Kidney (tissue), 14 donors: ENCODE results near the gene CHAT. TPM values are rescaled to one million over a fixed set of nuclear protein-coding genes. Genes with fewer than 3 reads are reported as not detected.
A peak's percentile ranks its signal among the peaks of the same experiment; 100 is the strongest.

Experiments
- DNase-seq, 5 donors: peaks; one replicate each; pipeline ENCODE4 v3.0.0-alpha.2; 2013 to 2020
- FAIRE-seq: peaks from 2 replicates; lab custom pipeline; 2012; peaks lifted over from hg19 to GRCh38; lab: Jason Lieb, UNC
- H3K27ac ChIP-seq, 2 donors: one replicate each; pipeline ENCODE4 v1.7.0; 2013; ENCODE audit warnings: low read depth in 2 of 2, low read length in 2 of 2, inconsistent platforms in 1 of 2
- H3K27me3 ChIP-seq: one replicate; pipeline ENCODE4 v1.7.1; 2013; ENCODE audit warnings: low read length, inconsistent platforms; ENCODE audit not compliant: control insufficient read depth, insufficient read depth
- H3K36me3 ChIP-seq, 3 donors: one replicate each; pipeline versions ENCODE4 v1.7.0 to v1.7.1; 2013; ENCODE audit warnings: low read length in 3 of 3, control low read depth in 1 of 3, inconsistent platforms in 1 of 3; ENCODE audit not compliant: insufficient read depth in 3 of 3, control insufficient read depth in 2 of 3
- H3K4me1 ChIP-seq, 3 donors: one replicate each; pipeline versions ENCODE4 v1.7.0 to v1.7.1; 2013; ENCODE audit warnings: low read length in 3 of 3, inconsistent platforms in 1 of 3, low read depth in 1 of 3; ENCODE audit not compliant: control insufficient read depth in 2 of 3, insufficient read depth in 2 of 3
- H3K4me3 ChIP-seq, 3 donors: one replicate each; pipeline versions ENCODE4 v1.7.0 to v1.8.1; 2013; ENCODE audit warnings: low read length in 3 of 3, control low read depth in 1 of 3, inconsistent platforms in 1 of 3
- H3K9ac ChIP-seq, 3 donors: one replicate each; pipeline versions ENCODE4 v1.7.0 to v1.7.1; 2013; ENCODE audit warnings: low read length in 3 of 3, control low read depth in 1 of 3, inconsistent platforms in 1 of 3
- H3K9me3 ChIP-seq, 3 donors: one replicate each; pipeline versions ENCODE4 v1.7.0 to v1.7.1; 2013; ENCODE audit warnings: low read length in 3 of 3, control low read depth in 1 of 3, inconsistent platforms in 1 of 3; ENCODE audit not compliant: control insufficient read depth in 2 of 3, insufficient read depth in 1 of 3
- intact Hi-C: fragments of 100-400 bp; cut with DNase I; formaldehyde crosslinking; loops from one replicate; pipeline ENCODE4 v1.11.1; 2022
- polyA plus RNA-seq: library from polyadenylated mRNA; stranded (reverse); fragments of 350-450 nt; fragmentation: Illumina TruSeq; extraction: RNeasy Lipid Tissue Mini Kit (QIAGEN cat#74804); gene quantifications from one replicate; pipeline ENCODE4 v1.2.3, GENCODE V29; 2014; ENCODE audit warnings: low read depth, low replicate concordance; ENCODE audit not compliant: insufficient read depth
- total RNA-seq: library from RNA; stranded (reverse); fragmentation: NEBNext Ultra II Directional; extraction: Animal tissue kit (Norgen Biotek cat#: 25700); gene quantifications from one replicate; pipeline ENCODE4 v1.2.1, GENCODE V29; 2021
- TF ChIP-seq, protein P1 (sequence below): IDR thresholded peaks from 3 replicates; pipeline ENCODE4 v1.5.1; 2012; ENCODE audit warnings: mild to moderate bottlenecking, moderate library complexity, borderline replicate concordance; ENCODE audit not compliant: insufficient read depth; ENCODE audit errors: extremely low read depth
- donor health status: control.
- donor health status: control.
- donor health status: control.
- donor health status: control.
- donor health status: control.
- donor health status: DM: yes; HTN: yes; CAD: no.
- donor health status: Normal renal cell carcinoma (clear cell type).

The CHAT gene
- total and polyA plus RNA-seq, 2 donors from 2014 or later = not detected

DNA sequence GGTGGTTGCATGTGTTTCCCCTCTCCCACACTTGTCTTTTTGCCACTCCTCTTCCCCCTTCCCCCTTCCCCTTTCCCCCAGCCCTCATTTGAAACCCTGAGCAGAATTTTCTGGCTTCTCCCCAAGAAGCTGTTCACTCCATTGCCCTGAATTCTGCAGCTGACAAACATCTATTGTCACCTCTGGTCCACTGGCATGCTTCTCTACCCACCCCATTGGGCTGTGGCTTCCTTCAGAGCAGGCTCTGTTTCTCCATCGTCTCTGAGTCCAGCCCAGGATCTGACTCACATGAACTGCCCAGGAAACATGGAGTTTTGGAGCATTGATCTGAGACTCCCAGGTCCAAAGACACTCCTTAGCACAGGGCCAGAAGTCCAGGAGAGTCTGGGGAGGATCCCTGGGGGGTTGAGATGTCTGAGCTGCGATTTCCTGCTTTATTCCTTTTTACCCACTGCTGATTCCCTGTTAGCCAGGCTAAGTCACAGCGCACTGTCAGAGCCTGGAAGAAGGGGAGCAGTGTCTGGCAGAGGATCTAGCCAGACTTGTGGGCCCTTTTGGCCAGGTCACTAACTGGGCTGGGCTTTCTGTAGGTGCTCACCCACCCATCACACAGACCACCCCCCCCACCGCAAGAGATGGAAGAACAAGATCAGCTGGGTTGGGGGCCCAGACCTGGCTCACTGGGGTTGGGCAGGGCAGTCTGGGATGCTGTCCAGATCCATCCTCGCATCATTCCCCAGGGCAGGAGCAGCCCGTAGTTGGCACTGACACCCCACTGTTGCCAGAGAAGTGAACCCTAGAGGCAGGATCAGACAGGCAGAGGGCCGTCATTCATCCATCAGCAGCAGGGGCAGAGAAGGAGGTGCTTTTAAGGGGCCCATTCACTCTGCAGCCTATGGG lies 3.5 kb downstream of the CHAT start:
- Histone ChIP-seq H3K9ac (no peak overlapping the region), H3K4me1 (peaks cover 0 to 4% (median 0%) of the 10 kb centered on the region in 3 donors), H3K9me3 (no peaks in the 10 kb centered on the region), H3K36me3 (no peaks in the 10 kb centered on the region), H3K4me3 (no peak overlapping the region), H3K27me3 (peaks cover 31% of the 10 kb centered on the region), H3K27ac (no peak overlapping the region)
- TF ChIP-seq, protein P1, sequence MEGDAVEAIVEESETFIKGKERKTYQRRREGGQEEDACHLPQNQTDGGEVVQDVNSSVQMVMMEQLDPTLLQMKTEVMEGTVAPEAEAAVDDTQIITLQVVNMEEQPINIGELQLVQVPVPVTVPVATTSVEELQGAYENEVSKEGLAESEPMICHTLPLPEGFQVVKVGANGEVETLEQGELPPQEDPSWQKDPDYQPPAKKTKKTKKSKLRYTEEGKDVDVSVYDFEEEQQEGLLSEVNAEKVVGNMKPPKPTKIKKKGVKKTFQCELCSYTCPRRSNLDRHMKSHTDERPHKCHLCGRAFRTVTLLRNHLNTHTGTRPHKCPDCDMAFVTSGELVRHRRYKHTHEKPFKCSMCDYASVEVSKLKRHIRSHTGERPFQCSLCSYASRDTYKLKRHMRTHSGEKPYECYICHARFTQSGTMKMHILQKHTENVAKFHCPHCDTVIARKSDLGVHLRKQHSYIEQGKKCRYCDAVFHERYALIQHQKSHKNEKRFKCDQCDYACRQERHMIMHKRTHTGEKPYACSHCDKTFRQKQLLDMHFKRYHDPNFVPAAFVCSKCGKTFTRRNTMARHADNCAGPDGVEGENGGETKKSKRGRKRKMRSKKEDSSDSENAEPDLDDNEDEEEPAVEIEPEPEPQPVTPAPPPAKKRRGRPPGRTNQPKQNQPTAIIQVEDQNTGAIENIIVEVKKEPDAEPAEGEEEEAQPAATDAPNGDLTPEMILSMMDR = no peak
- intact Hi-C loops = no loop called here
- DNase-seq (peak in 1 of 5 donors; percentile 22), FAIRE-seq (no peak)

DNA sequence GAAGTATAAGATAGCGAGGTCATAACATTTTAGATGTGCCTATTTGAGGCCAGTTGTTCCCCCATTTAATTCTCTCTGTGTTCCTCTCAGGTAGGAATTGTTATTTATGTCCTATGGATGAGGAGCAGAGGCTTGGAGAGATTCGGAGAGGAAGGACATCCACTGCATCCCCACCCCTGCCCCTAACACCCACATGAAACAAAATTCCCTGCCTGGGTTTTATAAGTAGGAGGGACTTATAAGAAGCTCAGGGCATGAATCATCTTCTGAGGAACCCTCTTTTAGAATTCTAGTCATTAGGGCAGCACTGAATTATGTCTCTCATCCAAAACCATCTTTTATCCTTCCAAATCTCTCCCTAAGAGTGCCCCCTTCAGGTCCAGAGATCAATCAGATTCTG lies 5.0 kb downstream of the CHAT start:
- Histone ChIP-seq H3K4me1 (no peaks in the 10 kb centered on the region), H3K4me3 (no peak overlapping the region), H3K36me3 (no peaks in the 10 kb centered on the region), H3K27me3 (peaks cover 18% of the 10 kb centered on the region), H3K9ac (no peak overlapping the region), H3K9me3 (no peaks in the 10 kb centered on the region), H3K27ac (no peak overlapping the region)
- FAIRE-seq = no peak
- intact Hi-C loops = no loop called here
- TF ChIP-seq, protein P1 = no peak
- DNase-seq = no peak

DNA sequence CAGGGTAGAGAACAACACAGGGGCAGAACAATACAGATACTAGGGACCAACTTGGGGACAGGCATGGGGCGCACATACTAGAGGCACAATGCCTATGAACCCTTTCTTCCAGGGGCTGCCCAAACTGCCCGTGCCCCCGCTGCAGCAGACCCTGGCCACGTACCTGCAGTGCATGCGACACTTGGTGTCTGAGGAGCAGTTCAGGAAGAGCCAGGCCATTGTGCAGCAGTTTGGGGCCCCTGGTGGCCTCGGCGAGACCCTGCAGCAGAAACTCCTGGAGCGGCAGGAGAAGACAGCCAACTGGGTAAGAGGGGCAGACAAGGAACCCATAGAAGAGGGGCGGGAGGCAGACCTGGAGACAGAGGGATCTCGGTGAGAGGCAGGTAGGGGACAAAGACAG lies 5.8 kb downstream of the CHAT start:
- no peak for FAIRE-seq
- TF ChIP-seq, protein P1 = no peak
- no peak overlapping the region for H3K27ac ChIP-seq
- H3K36me3 ChIP-seq = no peaks in the 10 kb centered on the region
- intact Hi-C loops = no loop called here
- H3K9ac ChIP-seq = no peak overlapping the region
- no peak overlapping the region for H3K4me3 ChIP-seq
- no peaks in the 10 kb centered on the region for H3K9me3 ChIP-seq
- no peaks in the 10 kb centered on the region for H3K4me1 ChIP-seq
- DNase-seq = peak in 1 of 5 donors; percentile 19
- peaks cover 15% of the 10 kb centered on the region for H3K27me3 ChIP-seq
